ENCODE results near the gene CCDC110. TPM values are rescaled to one million over a fixed set of nuclear protein-coding genes. Genes with fewer than 3 reads are reported as not detected.

Gene CCDC110
- total and polyA plus RNA-seq, 2 of the 4 experiments (the other 2 are of a cell fraction), result 0.46 to 0.90 TPM

DNA sequence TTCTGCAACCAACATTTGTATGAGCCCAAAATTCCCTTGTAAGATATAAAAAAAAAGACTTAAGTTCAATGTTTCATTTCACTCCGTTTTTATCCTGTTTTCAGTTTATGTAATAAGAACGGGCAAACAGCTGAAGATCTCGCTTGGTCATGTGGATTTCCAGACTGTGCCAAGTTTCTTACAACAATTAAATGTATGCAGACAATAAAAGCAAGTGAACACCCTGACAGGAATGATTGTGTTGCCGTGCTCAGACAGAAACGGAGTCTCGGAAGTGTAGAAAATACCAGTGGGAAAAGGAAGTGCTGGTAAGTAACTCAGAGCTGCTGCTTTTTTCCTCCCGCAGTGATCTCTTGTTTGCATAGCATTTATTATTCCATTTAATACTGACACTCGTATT lies 72.1 kb downstream of the CCDC110 start:
- H2AK9ac ChIP-seq (replicated peaks; ENCODE audit: low read depth, low read length, poor library complexity), result no peak overlapping the region
- H3K4me3 ChIP-seq (ENCODE audit: insufficient read depth, low read depth, low read length), result no peak overlapping the region
- in situ Hi-C loops (cut with MboI; ENCODE audit: low sequenced_read_pairs), result no loop called here
- no peak overlapping the region for H3K23ac ChIP-seq (ENCODE audit: low read depth, low read length)
- no peak overlapping the region for H2BK5ac ChIP-seq (ENCODE audit: low read depth, low read length, poor library complexity, severe bottlenecking)
- H3K4me1 ChIP-seq (ENCODE audit: control insufficient read depth, insufficient read depth, low read length), result no peaks in the 10 kb centered on the region; the same call in 1 of the 2 replicates
- no peak overlapping the region for H4K91ac ChIP-seq (ENCODE audit: insufficient read depth, low read depth, low read length)
- H3K56ac ChIP-seq (ENCODE audit: extremely low read depth, insufficient read depth, low read length), result no peak overlapping the region
- intact Hi-C loops (cut with micrococcal nuclease), result no loop called here
- no TSS peak for BruUV-seq (replicated peaks)
- H2AFZ ChIP-seq (replicated peaks; ENCODE audit: low read length, poor library complexity), result no peak overlapping the region
- H2AK5ac ChIP-seq (ENCODE audit: low read depth, low read length), result no peak overlapping the region
- CTCF ChIA-PET, result interaction anchor here (0.6 kb wide), 2 partner anchors 11 to 862 kb away, joined by 3 read pairs; no protein-coding TSS in a partner anchor
- H3K4ac ChIP-seq (ENCODE audit: low read depth, low read length), result no peak overlapping the region
- dilution Hi-C loops (cut with HindIII; ENCODE audit: low sequenced_read_pairs, unreplicated experiment), result no loop called here
- no CpG with 5 or more reads among the region's 8 CpGs for WGBS, 2 experiments (ENCODE audit: extremely low coverage in 2 of 2, insufficient read length in 1 of 2)
- H3K14ac ChIP-seq (replicated peaks; ENCODE audit: low read depth, low read length), result no peak overlapping the region
- H3K27ac ChIP-seq (ENCODE audit: insufficient read depth, low read length), result no peak overlapping the region
- no peaks in the 10 kb centered on the region for H3K9me3 ChIP-seq (ENCODE audit: control insufficient read depth, insufficient read depth, low read length)
- peaks cover 3 to 7% of the 10 kb centered on the region in 2 experiments; a peak in 3 of 4 replicates for H3K79me1 ChIP-seq (ENCODE audit: low read depth in 1 of 2, low read length in 2 of 2)
- no peaks in the 10 kb centered on the region for H3K9me1 ChIP-seq (ENCODE audit: insufficient read depth, low read length)
- H2BK15ac ChIP-seq (ENCODE audit: low read depth, low read length), result no peak overlapping the region
- TF ChIP-seq RCOR1 (IDR thresholded peaks at IDR 0.05; ENCODE audit: insufficient replicate concordance, low read length) (no peak), MAFK (IDR thresholded peaks at IDR 0.05; ENCODE audit: low read depth, low read length) (no peak), SMC3 (IDR thresholded peaks at IDR 0.05; ENCODE audit: low read depth, low read length) (no peak), CHD1 (IDR thresholded peaks at IDR 0.05; ENCODE audit: low read depth, low read length) (no peak), RFX5 (IDR thresholded peaks at IDR 0.05; ENCODE audit: low read depth, low read length) (no peak), CEBPB (IDR thresholded peaks at IDR 0.05; ENCODE audit: low read depth, low read length) (no peak)
- H4K5ac ChIP-seq (ENCODE audit: low read depth, low read length), result no peak overlapping the region
- H2BK120ac ChIP-seq (ENCODE audit: low read depth, low read length), result no peak overlapping the region
- H4K20me1 ChIP-seq (ENCODE audit: insufficient read depth, low read length), result no peaks in the 10 kb centered on the region
- H4K8ac ChIP-seq (ENCODE audit: low read depth in 2 of 2, low read length in 2 of 2), result no peak overlapping the region
- peaks cover 14% of the 10 kb centered on the region for H3K36me3 ChIP-seq (ENCODE audit: control insufficient read depth, insufficient read depth, low read length)
- no peak overlapping the region for H3K18ac ChIP-seq (ENCODE audit: low read depth, low read length)
- H3K4me2 ChIP-seq (ENCODE audit: low read depth, low read length), result no peak overlapping the region
- ATAC-seq (ENCODE audit: low read depth) (no peak), DNase-seq (no peak)
- H3K27me3 ChIP-seq (ENCODE audit: control insufficient read depth, insufficient read depth, low read length), result no peaks in the 10 kb centered on the region
- no peak overlapping the region for H3K9ac ChIP-seq (ENCODE audit: low read depth, low read length)
- POLR2A ChIA-PET (ENCODE audit: unreplicated experiment), result no interaction called here
- H2BK20ac ChIP-seq (ENCODE audit: low read depth, low read length), result no peak overlapping the region
